OCI-LY7 (cell line): ENCODE data around the gene KCNMA1. TPM values are rescaled to one million over a fixed set of nuclear protein-coding genes. Genes with fewer than 3 reads are reported as not detected.

ENCODE experiments used
- BruUV-seq: library from RNA; stranded (reverse); fragments of 400-500 nt; replicated peaks from 2 replicates; lab custom pipeline; 2021; lab: Mats Ljungman, UMichigan
- CTCF ChIA-PET: fragments of 300-600 bp; sonication (Branson Sonifier 250); formaldehyde crosslinking; loops from one replicate; lab custom pipeline; 2022; ENCODE audit warnings: antibody characterized with exemption; ENCODE audit not compliant: unreplicated experiment; lab: Charles Lee
- POLR2A ChIA-PET: fragments of 300-600 bp; sonication (Branson Sonifier 250); formaldehyde crosslinking; loops from one replicate; lab custom pipeline; 2022; ENCODE audit warnings: antibody characterized with exemption; lab: Charles Lee
- DNase-seq: peaks from one replicate; pipeline ENCODE4 v3.0.0-alpha.2; 2015; ENCODE audit warnings: low spot score
- H2AFZ ChIP-seq: fragments of 200-600 bp; sonication (generic), shearing (Covaris generic); 2 replicates; pipeline ENCODE4 v1.6.1; 2014; ENCODE audit warnings: mild to moderate bottlenecking, antibody characterized with exemption, low read length, moderate library complexity
- H3K27ac ChIP-seq: fragments of 200-600 bp; sonication (generic); 2 replicates; pipeline ENCODE4 v1.5.1; 2014; ENCODE audit warnings: mixed run types, low read depth, mild to moderate bottlenecking, moderate library complexity, low read length, inconsistent platforms; ENCODE audit not compliant: poor library complexity, severe bottlenecking
- H3K36me3 ChIP-seq: fragments of 200-600 bp; sonication (generic); 2 replicates; pipeline ENCODE4 v1.6.1; 2014; ENCODE audit warnings: mild to moderate bottlenecking, antibody characterized with exemption, low read length, moderate library complexity, mixed read lengths; ENCODE audit not compliant: insufficient read depth
- H3K4me1 ChIP-seq: fragments of 200-600 bp; sonication (generic); 2 replicates; pipeline ENCODE4 v1.5.1; 2014; ENCODE audit warnings: mild to moderate bottlenecking, low read length; ENCODE audit not compliant: insufficient read depth, poor library complexity, severe bottlenecking
- H3K4me2 ChIP-seq: fragments of 200-600 bp; sonication (generic); 2 replicates; pipeline ENCODE4 v1.6.1; 2014; ENCODE audit warnings: mild to moderate bottlenecking, low read length
- H3K4me3 ChIP-seq: fragments of 200-600 bp; sonication (generic); 2 replicates; pipeline ENCODE4 v1.5.1; 2014; ENCODE audit warnings: mild to moderate bottlenecking, low read depth, low read length; ENCODE audit not compliant: poor library complexity, severe bottlenecking
- H3K79me2 ChIP-seq: fragments of 200-600 bp; sonication (generic); 2 replicates; pipeline ENCODE4 v1.6.1; 2016; ENCODE audit warnings: low read depth, mild to moderate bottlenecking, low read length, moderate library complexity, mixed read lengths; ENCODE audit not compliant: insufficient read depth
- H3K9me2 ChIP-seq: fragments of 200-600 bp; sonication (generic); 2 replicates; pipeline ENCODE4 v1.6.1; 2016; ENCODE audit warnings: mild to moderate bottlenecking, low read length, mixed read lengths; ENCODE audit not compliant: insufficient read depth
- H3K9me3 ChIP-seq: fragments of 200-600 bp; sonication (generic); 2 replicates; pipeline ENCODE4 v1.6.1; 2014; ENCODE audit warnings: mild to moderate bottlenecking, mixed run types, low read length, mixed read lengths
- H4K20me1 ChIP-seq: fragments of 200-600 bp; sonication (generic); 2 replicates; pipeline ENCODE4 v1.6.1; 2014; ENCODE audit warnings: mild to moderate bottlenecking, antibody characterized with exemption, low read length, moderate library complexity, mixed read lengths; ENCODE audit not compliant: insufficient read depth
- CTCF ChIP-seq: fragments of 200-600 bp; sonication (generic); conservative IDR thresholded peaks from 2 replicates; pipeline ENCODE4 v1.5.1; 2014; ENCODE audit warnings: mild to moderate bottlenecking, antibody characterized with exemption, low read length, moderate library complexity, mixed read lengths
- EZH2phosphoT487 ChIP-seq: fragments of 200-600 bp; sonication (generic); IDR thresholded peaks from 2 replicates; pipeline ENCODE4 v1.6.1; 2018; ENCODE audit warnings: low read depth, borderline replicate concordance, mild to moderate bottlenecking, mixed run types, antibody characterized with exemption, low read length, moderate library complexity, mixed read lengths
- intact Hi-C: fragments of 100-400 bp; cut with micrococcal nuclease; formaldehyde crosslinking; loops from one replicate; pipeline ENCODE4 v1.10.0; 2022; ENCODE audit not compliant: unreplicated experiment
- total RNA-seq, 2 experiments: library from RNA; depleted of rRNA in 1 of 2; stranded (reverse); fragments of >200 nt in 1 of 2; shearing (Covaris generic) in 1 of 2; gene quantifications; 2 replicates each; pipeline ENCODE4 v1.2.3, GENCODE V29; 2014 to 2022

Gene KCNMA1
- total RNA-seq, 2 experiments from 2014 or later, result not detected

- Histone ChIP-seq H3K36me3 (no peaks in the 10 kb centered on the region), H3K9me3 (no peaks in the 10 kb centered on the region), H2AFZ (no peak overlapping the region), H4K20me1 (no peaks in the 10 kb centered on the region), H3K4me3 (no peak overlapping the region), H3K79me2 (no peaks in the 10 kb centered on the region), H3K4me2 (no peak overlapping the region), H3K27ac (no peak overlapping the region), H3K9me2 (no peaks in the 10 kb centered on the region), H3K4me1 (no peaks in the 10 kb centered on the region)
- TF ChIP-seq EZH2phosphoT487 (no peak), CTCF (no peak)
- ChIA-PET POLR2A (interaction anchor here (0.6 kb wide), 1 partner anchor 881 kb away, joined by 5 read pairs; no protein-coding TSS in a partner anchor), CTCF (no interaction called here)
- DNase-seq, result no peak
- intact Hi-C loops, result no loop called here
- no TSS peak for BruUV-seq
These were observed 556.1 kb downstream of the KCNMA1 start for GRCh38 chr10:77081481-77081891.

GRCh38 chr10:77080361-77081027 is 557.1 kb downstream of the KCNMA1 start:
- ChIA-PET POLR2A (no interaction called here), CTCF (no interaction called here)
- H3K9me2 ChIP-seq, result no peaks in the 10 kb centered on the region
- no peaks in the 10 kb centered on the region for H3K79me2 ChIP-seq
- DNase-seq, result no peak
- H4K20me1 ChIP-seq, result no peaks in the 10 kb centered on the region
- H2AFZ ChIP-seq, result no peak overlapping the region
- no peak overlapping the region for H3K27ac ChIP-seq
- no peak overlapping the region for H3K4me2 ChIP-seq
- TF ChIP-seq EZH2phosphoT487, result no peak
- no peak for TF ChIP-seq CTCF
- H3K9me3 ChIP-seq, result no peaks in the 10 kb centered on the region
- no peak overlapping the region for H3K4me3 ChIP-seq
- no peaks in the 10 kb centered on the region for H3K4me1 ChIP-seq
- BruUV-seq, result no TSS peak
- no peaks in the 10 kb centered on the region for H3K36me3 ChIP-seq
- intact Hi-C loops, result no loop called here

DNA sequence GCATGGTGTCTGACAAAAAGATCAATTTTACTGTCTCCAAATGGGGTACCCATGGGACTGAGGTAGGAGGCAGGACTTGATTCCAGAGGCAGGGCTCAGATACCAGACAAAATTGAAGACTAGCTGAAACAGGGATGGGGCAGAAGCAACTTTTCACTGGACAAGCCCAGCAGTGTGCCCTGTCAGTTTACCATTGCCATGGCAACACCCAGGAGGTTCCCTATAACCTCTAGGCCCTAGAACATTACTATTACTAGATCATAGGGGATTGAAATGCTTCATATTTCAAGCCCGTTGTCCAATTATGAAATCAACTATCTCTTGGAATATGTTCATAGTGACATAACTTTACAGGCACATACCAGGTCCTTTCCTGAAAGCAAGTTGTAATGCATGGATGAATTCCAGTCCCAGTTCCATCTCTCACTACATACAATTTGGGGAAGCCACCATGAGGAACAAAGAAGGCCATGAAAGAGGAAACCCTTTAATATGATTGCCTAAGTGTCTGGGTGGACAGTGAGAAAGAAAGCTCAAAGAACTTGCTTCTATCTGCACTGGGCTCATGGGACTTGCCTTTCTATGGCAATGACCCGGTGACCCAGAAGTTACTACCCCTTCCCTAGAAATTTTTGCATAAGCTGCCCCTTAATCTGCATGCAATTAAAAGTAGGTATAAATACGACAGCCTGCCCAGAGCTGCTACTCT is 557.9 kb downstream of the KCNMA1 start:
- no TSS peak for BruUV-seq
- no peak overlapping the region for H3K4me2 ChIP-seq
- no peak for DNase-seq
- H3K79me2 ChIP-seq, result no peaks in the 10 kb centered on the region
- no peak overlapping the region for H3K4me3 ChIP-seq
- CTCF ChIA-PET, result no interaction called here
- H3K9me2 ChIP-seq, result no peaks in the 10 kb centered on the region
- TF ChIP-seq EZH2phosphoT487 (no peak), CTCF (no peak)
- no peaks in the 10 kb centered on the region for H3K4me1 ChIP-seq
- no peak overlapping the region for H3K27ac ChIP-seq
- no peaks in the 10 kb centered on the region for H3K36me3 ChIP-seq
- no peak overlapping the region for H2AFZ ChIP-seq
- intact Hi-C loops, result no loop called here
- no peaks in the 10 kb centered on the region for H3K9me3 ChIP-seq
- H4K20me1 ChIP-seq, result no peaks in the 10 kb centered on the region
- POLR2A ChIA-PET, result no interaction called here
